GM23248 (cell line): ENCODE data around the gene MROH2B. TPM values are rescaled to one million over a fixed set of nuclear protein-coding genes. Genes with fewer than 3 reads are reported as not detected.

Experiments
- DNase-seq: peaks from one replicate; pipeline ENCODE4 v3.0.0-alpha.2; 2015
- H2AFZ ChIP-seq: fragments of 200-600 bp; sonication (generic); 2 replicates; pipeline ENCODE4 v1.6.1; 2016; ENCODE audit warnings: antibody characterized with exemption
- H3F3A ChIP-seq: fragments of 200-600 bp; sonication (generic); 2 replicates; pipeline ENCODE4 v1.6.1; 2016; ENCODE audit warnings: mild to moderate bottlenecking, antibody characterized with exemption, mixed run types; ENCODE audit not compliant: insufficient read depth
- H3K27ac ChIP-seq: fragments of 200-600 bp; sonication (generic); 2 replicates; pipeline ENCODE4 v1.5.1; 2016; ENCODE audit warnings: mild to moderate bottlenecking
- H3K27me3 ChIP-seq: fragments of 200-600 bp; sonication (generic); replicated peaks from 2 replicates; pipeline ENCODE4 v1.6.1; 2016; ENCODE audit warnings: mild to moderate bottlenecking; ENCODE audit not compliant: insufficient read depth
- H3K36me3 ChIP-seq: fragments of 200-600 bp; sonication (generic); 2 replicates; pipeline ENCODE4 v1.6.1; 2016; ENCODE audit warnings: low read depth, mild to moderate bottlenecking
- H3K4me1 ChIP-seq: fragments of 200-600 bp; sonication (generic); 2 replicates; pipeline ENCODE4 v1.6.1; 2016; ENCODE audit warnings: mild to moderate bottlenecking; ENCODE audit not compliant: insufficient read depth
- H3K4me2 ChIP-seq: fragments of 200-600 bp; sonication (generic); one replicate; pipeline ENCODE4 v1.6.1; 2016; ENCODE audit warnings: mild to moderate bottlenecking; ENCODE audit not compliant: unreplicated experiment
- H3K4me3 ChIP-seq: fragments of 200-600 bp; sonication (generic); 2 replicates; pipeline ENCODE4 v1.5.1; 2016; ENCODE audit warnings: mild to moderate bottlenecking
- H3K79me2 ChIP-seq: fragments of 200-600 bp; sonication (generic); 2 replicates; pipeline ENCODE4 v1.6.1; 2016; ENCODE audit warnings: mild to moderate bottlenecking; ENCODE audit not compliant: insufficient read depth
- H3K9ac ChIP-seq: fragments of 200-600 bp; sonication (generic); 2 replicates; pipeline ENCODE4 v1.6.1; 2016; ENCODE audit warnings: mild to moderate bottlenecking
- H3K9me2 ChIP-seq: fragments of 200-600 bp; sonication (generic); 2 replicates; pipeline ENCODE4 v1.6.1; 2016; ENCODE audit warnings: mixed run types, mild to moderate bottlenecking, moderate library complexity; ENCODE audit not compliant: insufficient read depth
- H3K9me3 ChIP-seq: fragments of 200-600 bp; sonication (generic); one replicate; pipeline ENCODE4 v1.6.1; 2017; ENCODE audit warnings: low read depth
- H4K20me1 ChIP-seq: fragments of 200-600 bp; sonication (generic); 2 replicates; pipeline ENCODE4 v1.6.0; 2016; ENCODE audit not compliant: insufficient read depth
- EZH2 ChIP-seq: fragments of 200-600 bp; sonication (generic); IDR thresholded peaks from 2 replicates; pipeline ENCODE4 v1.6.1; 2018; ENCODE audit warnings: antibody characterized with exemption, mild to moderate bottlenecking; ENCODE audit not compliant: insufficient read depth, poor library complexity, severe bottlenecking
- EZH2phosphoT487 ChIP-seq: fragments of 200-600 bp; sonication (generic); IDR thresholded peaks from 2 replicates; pipeline ENCODE4 v1.6.1; 2018; ENCODE audit warnings: antibody characterized with exemption, moderate library complexity, mild to moderate bottlenecking, low read depth; ENCODE audit not compliant: insufficient read depth
- WGBS, 2 experiments: methylation state at CpG; one replicate each; pipeline ENCODE4 v1.1.6; 2015 to 2017; ENCODE audit warnings: low lambda C conversion rate in 2 of 2, low coverage in 1 of 2; ENCODE audit errors: missing lambda C conversion rate in 2 of 2; 5-methylcytosine and 5-hydroxymethylcytosine counted together
- in situ Hi-C: fragments of 300-500 bp; cut with MboI; formaldehyde crosslinking; loops from 2 replicates; pipeline ENCODE4 v1.15.0; 2020
- polyA plus RNA-seq: library from polyadenylated mRNA; unstranded; fragments of >200 nt; fragmentation: Nextera tagmentation; extraction: Ambion mirVana; gene quantifications from 2 replicates; pipeline ENCODE4 v1.2.1, GENCODE V29; 2016
- total RNA-seq: library from RNA; depleted of rRNA; stranded (reverse); fragments of >200 nt; shearing (Covaris generic); gene quantifications from 2 replicates; pipeline ENCODE4 v1.2.3, GENCODE V29; 2014

Gene MROH2B
- total and polyA plus RNA-seq, 2 experiments from 2014 or later: not detected

DNA sequence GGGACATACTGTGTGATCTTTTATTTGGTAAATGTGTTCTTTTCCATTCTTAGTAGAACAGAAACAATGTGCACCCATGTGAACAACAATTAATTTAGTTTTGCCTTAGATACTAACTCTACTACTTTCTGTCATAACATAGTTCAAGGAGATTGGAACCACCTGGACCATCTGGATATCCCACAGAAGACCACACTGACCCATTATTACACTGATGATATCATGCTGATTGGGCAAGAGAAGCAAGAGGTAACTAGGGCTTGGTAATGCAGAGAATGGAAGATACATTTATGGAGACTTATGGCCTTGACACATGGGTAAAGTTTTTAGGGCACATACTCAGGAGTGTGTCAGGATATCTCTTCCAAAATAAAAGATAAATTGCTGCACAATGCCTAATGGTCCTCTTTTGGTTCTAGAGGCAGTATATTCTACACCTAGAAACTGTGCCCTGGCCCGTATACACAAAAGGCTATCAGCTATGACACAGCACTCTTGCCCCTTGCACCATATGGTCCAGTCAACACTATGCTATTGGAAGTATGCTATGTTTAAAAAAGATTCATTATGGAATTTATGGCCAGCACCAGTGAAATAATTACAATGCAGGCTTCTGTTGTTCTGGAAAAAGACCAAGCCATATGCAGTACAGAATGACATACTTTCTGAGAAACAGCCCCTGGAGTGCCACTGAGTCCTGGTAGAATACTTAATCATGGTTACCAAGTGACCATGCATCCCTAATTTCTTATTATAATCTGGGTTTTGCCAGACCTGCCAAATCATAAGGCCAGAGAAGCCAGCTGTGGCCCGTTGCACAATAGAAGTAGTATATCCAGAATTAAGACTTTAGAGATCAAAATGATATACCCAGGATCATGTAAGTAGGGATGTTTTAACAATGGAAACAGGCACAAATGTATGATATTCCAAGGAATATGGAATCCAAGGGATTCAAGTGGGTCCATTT lies 41.6 kb upstream of the MROH2B start:
- H2AFZ ChIP-seq: no peak overlapping the region
- H3K9me3 ChIP-seq: no peaks in the 10 kb centered on the region
- no peaks in the 10 kb centered on the region for H3K27me3 ChIP-seq
- H3F3A ChIP-seq: peaks cover 10% of the 10 kb centered on the region
- no peak overlapping the region for H3K4me3 ChIP-seq
- TF ChIP-seq EZH2 (no peak), EZH2phosphoT487 (no peak)
- in situ Hi-C loops: no loop called here
- no peaks in the 10 kb centered on the region for H4K20me1 ChIP-seq
- no peak overlapping the region for H3K9ac ChIP-seq
- H3K4me2 ChIP-seq: no peak overlapping the region
- 24 to 25% methylated on average over 2 of the region's 2 CpGs for WGBS, 2 experiments
- H3K4me1 ChIP-seq: peaks cover 38% of the 10 kb centered on the region
- no peaks in the 10 kb centered on the region for H3K79me2 ChIP-seq
- H3K9me2 ChIP-seq: no peaks in the 10 kb centered on the region; the same call in 1 of the 2 replicates
- H3K36me3 ChIP-seq: no peaks in the 10 kb centered on the region
- peak overlapping the region; percentile 21; the same call in 1 of the 2 replicates for H3K27ac ChIP-seq
- DNase-seq: peak; percentile 39

DNA sequence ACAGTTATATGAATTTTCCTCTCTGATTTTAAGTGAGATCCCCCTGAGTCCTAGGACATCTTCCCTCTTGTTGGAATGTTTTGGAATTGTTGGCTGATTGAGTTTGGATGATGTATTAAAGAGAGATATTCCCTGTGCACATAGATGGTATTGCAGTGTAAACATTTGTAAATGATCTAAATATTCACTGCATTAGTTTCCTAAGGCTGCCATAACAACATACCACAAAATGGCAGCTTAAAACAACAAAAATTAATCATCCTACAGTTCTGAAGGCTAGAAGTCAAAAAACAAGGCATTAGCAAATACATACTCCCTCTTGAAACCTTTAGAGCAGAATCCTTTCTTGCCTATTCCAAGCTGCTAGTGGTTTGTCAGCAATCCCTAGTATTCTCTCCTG lies 38.0 kb upstream of the MROH2B start:
- Histone ChIP-seq H3F3A (0 out of 2 replicates have a peak, but pooled peaks cover 5% of the 10 kb centered on the region), H3K4me2 (no peak overlapping the region), H2AFZ (no peak overlapping the region), H3K27me3 (no peaks in the 10 kb centered on the region), H3K9ac (no peak overlapping the region), H3K4me1 (peaks cover 14% of the 10 kb centered on the region; the same call in 1 of the 2 replicates), H3K27ac (no peak overlapping the region), H3K9me3 (no peaks in the 10 kb centered on the region), H3K9me2 (no peaks in the 10 kb centered on the region), H3K79me2 (no peaks in the 10 kb centered on the region), H3K4me3 (no peak overlapping the region), H3K36me3 (no peaks in the 10 kb centered on the region), H4K20me1 (no peaks in the 10 kb centered on the region)
- DNase-seq: no peak
- TF ChIP-seq EZH2 (no peak), EZH2phosphoT487 (no peak)
- in situ Hi-C loops: no loop called here

DNA sequence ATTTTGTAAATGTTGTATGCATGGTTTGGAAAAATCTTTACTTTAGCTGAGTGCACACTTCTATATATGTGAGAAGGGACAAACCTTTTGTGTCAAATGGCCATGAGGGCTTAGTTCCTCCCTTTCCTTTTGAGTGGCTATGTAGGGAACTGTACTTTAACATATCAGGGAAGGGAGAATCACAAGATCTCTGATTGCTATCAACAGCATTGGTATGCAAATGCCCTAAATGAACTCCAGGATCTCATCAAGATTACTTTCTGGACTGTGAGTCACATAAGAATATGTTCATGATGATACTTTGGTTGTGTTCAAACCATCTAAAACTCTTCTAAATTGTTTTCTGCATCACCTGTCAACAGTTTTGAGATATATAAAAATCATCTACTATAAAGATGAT lies 31.2 kb upstream of the MROH2B start:
- no peak for DNase-seq
- Histone ChIP-seq H2AFZ (no peak overlapping the region), H3K27me3 (no peaks in the 10 kb centered on the region), H3K9ac (no peak overlapping the region), H3K79me2 (no peaks in the 10 kb centered on the region), H3K4me3 (no peak overlapping the region), H3F3A (no peaks in the 10 kb centered on the region), H4K20me1 (no peaks in the 10 kb centered on the region), H3K27ac (no peak overlapping the region), H3K4me1 (no peaks in the 10 kb centered on the region), H3K9me2 (no peaks in the 10 kb centered on the region), H3K4me2 (no peak overlapping the region), H3K36me3 (no peaks in the 10 kb centered on the region), H3K9me3 (no peaks in the 10 kb centered on the region)
- in situ Hi-C loops: no loop called here
- no peak for TF ChIP-seq EZH2
- TF ChIP-seq EZH2phosphoT487: no peak

DNA sequence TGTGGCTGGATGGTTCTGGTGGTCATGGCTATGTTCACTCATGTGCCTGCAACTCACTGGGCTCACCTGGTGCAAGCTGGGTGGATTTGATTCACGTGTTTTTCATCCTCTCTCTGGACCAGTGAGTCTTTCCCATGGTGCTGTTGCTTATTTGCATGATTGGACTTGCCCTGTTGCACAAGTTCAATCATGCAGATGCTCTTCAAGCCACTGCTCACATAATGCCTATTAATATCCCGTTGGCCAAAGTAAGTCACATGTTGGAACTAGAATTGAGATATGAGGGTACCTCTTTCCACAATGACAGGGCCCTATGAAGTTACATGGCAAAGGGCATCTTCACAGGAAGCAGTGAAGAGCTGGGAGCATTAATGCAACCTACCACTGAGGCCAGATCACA lies 26.5 kb upstream of the MROH2B start:
- Histone ChIP-seq H3K79me2 (no peaks in the 10 kb centered on the region), H3K4me2 (no peak overlapping the region), H3K9me3 (no peaks in the 10 kb centered on the region), H3K4me3 (no peak overlapping the region), H3K27ac (no peak overlapping the region), H3K4me1 (no peaks in the 10 kb centered on the region), H3K9me2 (no peaks in the 10 kb centered on the region), H4K20me1 (no peaks in the 10 kb centered on the region), H3K9ac (no peak overlapping the region), H3K27me3 (no peaks in the 10 kb centered on the region), H2AFZ (no peak overlapping the region), H3K36me3 (no peaks in the 10 kb centered on the region), H3F3A (no peaks in the 10 kb centered on the region)
- 29 to 35% methylated on average over 2 of the region's 2 CpGs for WGBS, 2 experiments
- no peak for DNase-seq
- TF ChIP-seq EZH2phosphoT487 (no peak), EZH2 (no peak)
- in situ Hi-C loops: no loop called here
